Memory B cell (primary cell): ENCODE measurements around the gene SREK1.

Experiments
- ATAC-seq: fragments of 150-1000 bp; cut with Tn5 transposase; 2 replicates; pipeline ENCODE4 v1.10.0; 2021; ENCODE audit warnings: low read depth, mild to moderate bottlenecking, moderate library complexity
- DNase-seq, 2 donors: peaks; one replicate each; pipeline ENCODE4 v3.0.0; 2022; ENCODE audit warnings: low spot score in 2 of 2
- H3K27ac Mint-ChIP-seq: one replicate; pipeline ENCODE4 v1.8.0; 2022; ENCODE audit warnings: mild to moderate bottlenecking, moderate library complexity, mixed read lengths
- H3K27me3 Mint-ChIP-seq: one replicate; pipeline ENCODE4 v1.8.0; 2022; ENCODE audit warnings: mixed read lengths
- H3K36me3 Mint-ChIP-seq: one replicate; pipeline ENCODE4 v1.8.0; 2022; ENCODE audit warnings: mild to moderate bottlenecking, mixed read lengths
- H3K4me1 Mint-ChIP-seq: one replicate; pipeline ENCODE4 v1.8.0; 2022; ENCODE audit warnings: mixed read lengths
- H3K4me3 Mint-ChIP-seq: one replicate; pipeline ENCODE4 v1.8.0; 2022; ENCODE audit warnings: mild to moderate bottlenecking, moderate library complexity, mixed read lengths
- H3K9me3 Mint-ChIP-seq: one replicate; pipeline ENCODE4 v1.8.0; 2022; ENCODE audit warnings: mixed read lengths

Gene SREK1

GRCh38 chr5:66223637-66224036 is 79.5 kb downstream of the SREK1 start:
- Mint-ChIP-seq H3K4me3 (no peak overlapping the region), H3K27me3 (peaks cover 5% of the 10 kb centered on the region), H3K36me3 (peaks cover 9% of the 10 kb centered on the region), H3K4me1 (no peaks in the 10 kb centered on the region), H3K27ac (no peak overlapping the region), H3K9me3 (peaks cover 8% of the 10 kb centered on the region)
- ATAC-seq (no peak), DNase-seq (no peak)

- no peak for ATAC-seq
- H3K36me3 Mint-ChIP-seq = peaks cover 9% of the 10 kb centered on the region
- no peak overlapping the region for H3K4me3 Mint-ChIP-seq
- no peak for DNase-seq
- H3K27ac Mint-ChIP-seq = no peak overlapping the region
- H3K4me1 Mint-ChIP-seq = no peaks in the 10 kb centered on the region
- peaks cover 8% of the 10 kb centered on the region for H3K9me3 Mint-ChIP-seq
- peaks cover 5% of the 10 kb centered on the region for H3K27me3 Mint-ChIP-seq
These were observed 80.2 kb downstream of the SREK1 start for GRCh38 chr5:66224274-66224673.

GRCh38 chr5:66224773-66225553 is 80.9 kb downstream of the SREK1 start:
- no peak overlapping the region for H3K4me3 Mint-ChIP-seq
- no peak for ATAC-seq
- H3K4me1 Mint-ChIP-seq = no peaks in the 10 kb centered on the region
- DNase-seq = no peak
- peaks cover 9% of the 10 kb centered on the region for H3K36me3 Mint-ChIP-seq
- H3K27ac Mint-ChIP-seq = no peak overlapping the region
- H3K9me3 Mint-ChIP-seq = peaks cover 8% of the 10 kb centered on the region
- peaks cover 5% of the 10 kb centered on the region for H3K27me3 Mint-ChIP-seq

- Mint-ChIP-seq H3K4me1 (no peaks in the 10 kb centered on the region), H3K27ac (no peak overlapping the region), H3K27me3 (peaks cover 3% of the 10 kb centered on the region), H3K36me3 (peaks cover 5% of the 10 kb centered on the region), H3K4me3 (no peak overlapping the region), H3K9me3 (peaks cover 8% of the 10 kb centered on the region)
- DNase-seq (no peak), ATAC-seq (no peak)
These were observed 86.5 kb downstream of the SREK1 start for GRCh38 chr5:66230551-66230950.

- peaks cover 2% of the 10 kb centered on the region for H3K36me3 Mint-ChIP-seq
- ATAC-seq = no peak
- peaks cover 2% of the 10 kb centered on the region for H3K9me3 Mint-ChIP-seq
- H3K4me1 Mint-ChIP-seq = no peaks in the 10 kb centered on the region
- peaks cover 5% of the 10 kb centered on the region for H3K27me3 Mint-ChIP-seq
- no peak overlapping the region for H3K27ac Mint-ChIP-seq
- DNase-seq = no peak
- no peak overlapping the region for H3K4me3 Mint-ChIP-seq
These were observed 87.4 kb downstream of the SREK1 start for GRCh38 chr5:66231508-66231907.

- Mint-ChIP-seq H3K27me3 (peaks cover 7% of the 10 kb centered on the region), H3K36me3 (peaks cover 2% of the 10 kb centered on the region), H3K4me3 (no peak overlapping the region), H3K9me3 (peaks cover 2% of the 10 kb centered on the region), H3K4me1 (no peaks in the 10 kb centered on the region), H3K27ac (no peak overlapping the region)
- ATAC-seq (no peak), DNase-seq (no peak)
These were observed 88.2 kb downstream of the SREK1 start for GRCh38 chr5:66232275-66232674.

GRCh38 chr5:66232706-66233445 is 88.8 kb downstream of the SREK1 start:
- H3K27me3 Mint-ChIP-seq = peaks cover 7% of the 10 kb centered on the region
- no peak for DNase-seq
- no peak overlapping the region for H3K27ac Mint-ChIP-seq
- peaks cover 2% of the 10 kb centered on the region for H3K9me3 Mint-ChIP-seq
- H3K4me3 Mint-ChIP-seq = no peak overlapping the region
- peaks cover 2% of the 10 kb centered on the region for H3K36me3 Mint-ChIP-seq
- no peak for ATAC-seq
- no peaks in the 10 kb centered on the region for H3K4me1 Mint-ChIP-seq
